ENCODE measurements around the gene HAT1. TPM values are rescaled to one million over a fixed set of nuclear protein-coding genes. Genes with fewer than 3 reads are reported as not detected.

HAT1 gene
- total RNA-seq, 1 donor from 2014 or later, result 60.1 TPM

DNA sequence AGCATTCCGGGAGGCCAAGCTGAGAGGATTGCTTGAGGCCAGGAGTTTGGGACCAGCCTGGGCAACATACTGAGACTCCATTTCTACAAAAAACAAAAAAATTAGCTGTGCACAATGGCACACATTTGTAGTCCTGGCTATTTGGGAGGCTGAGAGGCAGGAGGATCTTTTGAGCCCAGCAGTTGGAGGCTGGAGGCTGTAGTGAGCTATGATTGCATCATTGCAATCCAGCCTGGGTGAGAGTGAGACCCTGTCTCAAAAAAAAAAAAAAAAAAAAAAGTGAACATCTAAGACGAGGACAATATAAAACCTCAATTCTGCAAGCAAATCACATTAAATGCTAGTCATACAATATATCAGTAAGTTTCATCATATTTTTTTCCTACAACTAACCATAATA, 2.8 kb upstream of the HAT1 start:
- no peak for DNase-seq (ENCODE audit: low read depth)

DNA sequence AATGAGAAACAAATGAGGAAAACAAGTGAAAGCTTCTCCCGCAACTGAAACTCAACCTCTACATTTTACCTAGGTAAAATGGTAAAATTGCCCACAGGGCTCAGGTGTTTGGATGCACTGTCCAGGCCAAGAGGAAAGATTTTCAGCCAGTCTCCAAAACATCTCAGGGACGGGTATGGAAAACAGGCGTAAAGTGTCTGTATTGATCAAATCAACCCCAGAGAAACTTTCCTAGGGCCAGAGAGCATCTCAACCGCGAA, 361 bp upstream of the HAT1 start:
- no peak for DNase-seq (ENCODE audit: low read depth)

DNA sequence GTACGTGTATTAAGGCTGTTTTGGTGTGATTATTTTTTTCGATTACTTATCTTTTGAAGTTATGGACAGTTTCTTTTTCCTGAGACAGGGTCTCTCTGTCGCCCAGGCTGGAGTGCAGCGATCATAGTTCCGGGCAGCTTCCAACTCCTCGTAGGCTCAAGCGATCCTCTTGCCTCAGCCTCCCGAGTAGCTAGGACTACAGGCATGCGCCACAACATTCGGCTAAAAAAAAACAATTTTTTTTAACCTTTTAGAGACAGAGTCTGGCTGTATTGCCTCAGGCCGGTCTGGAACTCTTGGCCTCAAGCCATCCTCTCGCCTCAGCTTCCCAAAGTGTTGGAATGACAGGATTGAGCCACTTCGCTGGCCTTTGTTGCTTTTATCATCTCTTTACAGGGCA, 945 bp downstream of the HAT1 start:
- DNase-seq (ENCODE audit: low read depth), result peak; percentile 11

DNA sequence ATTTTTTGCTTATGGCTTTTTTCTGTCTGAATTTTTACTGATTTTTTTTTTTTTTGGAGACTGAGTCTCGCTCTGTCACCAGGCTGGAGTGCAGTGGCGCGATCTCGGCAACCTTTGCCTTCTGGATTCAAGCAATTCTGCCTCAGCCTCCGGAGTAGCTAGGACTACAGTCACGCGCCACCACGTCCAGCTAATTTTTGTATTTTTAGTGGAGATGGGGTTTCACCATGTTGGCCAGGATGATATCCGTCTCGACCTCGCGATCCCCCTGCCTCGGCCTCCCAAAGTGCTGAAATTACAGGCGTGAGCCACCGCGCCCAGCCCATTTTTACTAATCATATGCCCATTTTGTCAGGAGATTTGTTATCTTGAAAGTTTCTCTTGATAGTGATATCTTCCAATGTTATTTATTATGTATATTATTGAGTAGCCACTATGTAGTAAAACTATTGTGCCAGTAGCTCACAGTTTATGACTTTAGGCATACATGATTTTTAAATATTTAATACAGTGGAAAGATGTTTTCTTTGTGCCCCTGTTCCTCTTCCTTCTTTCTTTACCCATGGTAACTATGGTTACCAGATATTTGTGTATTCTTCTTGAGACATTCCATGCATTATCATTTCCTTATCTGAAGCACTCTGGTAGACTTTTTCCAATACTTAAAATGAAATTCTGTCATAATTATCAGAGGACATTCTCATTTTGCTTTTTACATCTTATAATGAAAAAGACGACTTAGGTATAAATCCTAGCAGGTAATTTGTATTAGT, 2.1 kb downstream of the HAT1 start:
- DNase-seq (ENCODE audit: low read depth), result no peak

DNA sequence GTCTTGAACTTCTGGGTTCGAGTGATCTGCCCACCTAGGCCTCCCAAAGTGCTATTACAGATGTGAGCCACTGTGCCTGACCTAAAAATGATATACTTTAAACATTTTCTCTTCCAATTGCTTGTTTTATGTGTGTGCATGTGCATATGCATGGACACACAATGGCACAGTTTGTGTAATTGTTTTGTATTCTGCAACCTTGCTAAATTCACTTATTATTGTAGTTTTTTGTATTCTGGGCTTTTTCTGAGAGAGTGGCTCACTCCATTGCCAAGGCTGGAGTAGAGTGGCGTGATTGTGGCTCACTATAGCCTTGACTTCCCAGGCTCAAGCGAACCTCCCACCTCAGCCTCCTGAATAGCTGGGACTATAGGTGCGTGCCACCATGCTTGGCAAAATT, 8.1 kb downstream of the HAT1 start:
- no peak for DNase-seq (ENCODE audit: low read depth)

DNA sequence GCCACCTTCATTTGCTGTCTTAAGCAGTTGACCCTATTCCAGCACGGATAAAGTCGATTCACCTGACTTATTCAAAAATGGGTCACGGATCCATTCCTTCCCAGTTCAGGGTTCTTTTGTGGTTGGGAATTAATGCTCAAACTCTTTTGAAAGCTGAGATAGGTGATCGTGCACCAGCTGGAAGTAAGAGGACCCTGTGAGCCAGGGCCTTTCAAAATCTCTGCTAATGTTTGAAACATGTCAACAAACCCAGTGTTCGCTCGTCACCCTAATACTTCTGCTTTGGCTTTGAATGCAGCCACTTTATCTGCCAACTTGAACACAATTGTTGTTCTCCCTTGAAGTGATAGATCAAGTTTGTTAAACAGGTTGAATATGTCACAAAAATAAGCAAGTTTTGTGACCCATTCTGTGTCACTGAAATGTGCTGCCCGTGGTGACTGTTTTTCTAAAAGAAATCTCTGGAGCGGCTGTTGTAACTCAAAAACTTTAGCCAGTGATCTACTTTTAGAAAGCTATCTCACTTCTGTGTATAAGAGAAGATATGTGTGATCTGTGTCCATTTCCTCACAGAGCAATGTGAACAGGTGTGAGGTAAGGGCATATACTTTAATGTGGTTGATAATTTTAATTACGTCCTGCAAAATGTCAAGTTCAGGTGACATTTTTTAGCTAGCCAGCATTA, 16.9 kb downstream of the HAT1 start:
- no peak for DNase-seq (ENCODE audit: low read depth)

DNA sequence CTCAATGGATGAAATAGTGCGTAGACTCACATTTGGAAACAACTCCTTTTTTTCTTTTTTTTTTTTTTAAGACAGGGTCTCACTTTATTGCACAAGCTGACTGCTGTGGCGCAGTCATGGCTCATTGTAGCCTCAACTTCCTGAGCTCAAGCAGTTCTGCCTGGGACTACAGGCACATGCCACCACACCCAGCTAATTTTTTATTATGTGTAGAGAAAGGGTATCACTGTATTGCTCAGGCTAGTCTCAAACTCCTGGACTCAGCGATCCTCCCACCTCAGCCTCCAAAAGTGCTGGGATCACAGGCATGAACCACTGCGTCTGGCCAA, 17.4 kb downstream of the HAT1 start:
- no peak for DNase-seq (ENCODE audit: low read depth)

DNA sequence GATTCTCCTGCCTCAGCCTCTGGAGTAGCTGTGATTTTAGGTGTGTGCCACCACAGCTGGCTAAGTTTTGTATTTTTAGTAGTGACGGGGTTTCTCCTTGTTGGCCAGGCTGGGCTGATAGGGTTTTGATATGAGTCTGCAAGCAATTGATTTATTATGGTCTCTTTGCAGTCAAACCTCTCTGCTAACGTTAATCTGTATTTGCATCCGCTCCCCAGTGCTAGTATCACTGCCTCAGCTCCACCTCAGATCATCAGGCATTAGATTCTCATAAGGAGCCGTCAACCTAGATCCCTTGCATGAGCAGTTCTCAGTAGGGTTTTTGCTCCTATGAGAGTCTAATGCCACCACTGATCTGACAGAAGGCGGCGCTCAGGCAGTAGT, 19.0 kb downstream of the HAT1 start:
- no peak for DNase-seq (ENCODE audit: low read depth)

DNA sequence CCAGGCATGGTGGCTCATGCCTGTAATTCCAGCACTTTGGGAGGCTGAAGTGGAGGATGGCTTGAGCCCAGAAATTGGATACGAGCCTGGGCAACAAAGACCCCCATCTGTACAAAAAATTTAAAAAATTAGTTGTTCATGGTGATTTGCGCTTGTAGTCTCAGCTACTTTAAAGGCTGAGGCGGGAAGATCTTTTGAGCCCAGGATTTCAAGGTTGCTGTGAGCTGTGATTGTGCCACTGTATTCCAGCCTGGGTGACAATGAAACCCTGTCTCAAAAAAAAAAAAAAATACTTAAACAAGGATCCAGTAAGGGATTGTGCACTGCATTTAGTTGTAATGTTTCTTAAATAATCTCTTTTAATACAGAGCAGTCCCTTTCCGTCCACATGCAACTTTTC, 21.6 kb downstream of the HAT1 start:
- no peak for DNase-seq (ENCODE audit: low read depth)

DNA sequence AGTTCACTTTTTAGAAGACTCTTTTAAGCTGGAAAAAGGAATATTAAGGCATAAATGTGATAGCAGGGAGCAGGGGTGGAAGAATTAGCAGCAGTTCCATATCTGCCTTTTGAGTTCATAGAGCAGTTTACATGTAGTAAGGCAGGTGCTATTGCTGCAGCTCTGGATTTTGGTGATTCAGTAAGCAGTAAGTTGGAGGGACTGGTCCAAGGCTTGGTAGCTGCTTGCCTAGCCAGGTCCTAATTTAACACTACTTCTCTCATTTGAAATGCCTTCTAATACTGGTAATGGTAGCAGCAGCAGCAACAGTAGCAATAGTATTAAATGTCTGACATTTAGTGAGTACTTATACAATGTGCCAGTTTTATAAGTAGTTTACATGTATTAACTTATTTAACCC, 30.0 kb downstream of the HAT1 start:
- DNase-seq (ENCODE audit: low read depth), result no peak

DNA sequence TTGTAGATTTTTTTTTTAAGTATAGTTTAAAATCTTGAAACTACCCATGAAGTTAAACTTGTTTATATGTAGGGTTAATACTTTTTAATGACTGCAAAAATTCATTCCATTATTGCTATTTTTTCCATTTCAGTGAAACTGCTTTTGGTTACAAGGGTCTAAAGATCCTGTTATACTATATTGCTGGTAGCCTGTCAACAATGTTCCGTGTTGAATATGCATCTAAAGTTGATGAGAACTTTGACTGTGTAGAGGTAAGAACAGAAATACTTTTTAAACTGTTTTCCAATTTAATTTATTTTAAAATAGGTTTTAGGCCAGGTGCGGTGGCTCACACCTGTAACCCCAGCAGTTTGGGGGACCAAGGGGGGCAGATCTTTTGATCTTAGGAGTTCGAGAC, 30.5 kb downstream of the HAT1 start:
- DNase-seq (ENCODE audit: low read depth), result no peak

DNA sequence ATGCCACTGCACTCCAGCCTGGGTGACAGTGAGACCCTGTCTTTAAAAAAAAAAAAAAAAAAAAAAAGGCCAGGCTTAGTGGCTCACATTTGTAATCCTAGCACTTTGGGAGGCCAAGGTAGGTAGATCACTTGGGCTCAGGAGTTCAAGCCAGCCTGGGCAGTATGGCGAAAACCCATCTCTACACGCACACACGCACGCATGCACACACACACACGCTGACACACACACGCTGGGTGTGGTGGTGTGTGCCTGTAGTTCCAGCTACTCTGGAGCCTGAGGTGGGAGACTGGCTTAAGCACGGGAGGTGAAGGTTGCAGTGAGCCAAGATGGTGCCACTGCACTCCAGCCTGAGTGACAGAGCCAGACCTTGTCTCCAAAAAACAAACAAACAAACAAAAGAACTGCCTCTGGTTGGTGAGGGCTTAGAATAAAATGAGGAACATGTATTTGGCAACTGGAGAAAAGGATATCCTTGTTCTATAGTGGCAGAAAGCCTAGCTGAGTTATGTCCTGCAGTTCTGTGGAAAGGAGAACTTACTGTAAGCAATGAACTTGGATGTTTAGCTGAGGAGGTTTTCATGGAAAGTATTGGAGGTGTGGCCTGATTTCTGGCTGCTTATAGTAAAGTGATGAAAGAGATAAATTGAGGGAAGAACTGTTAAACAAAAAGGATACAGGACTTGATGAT, 34.0 kb downstream of the HAT1 start:
- DNase-seq (ENCODE audit: low read depth), result no peak

DNA sequence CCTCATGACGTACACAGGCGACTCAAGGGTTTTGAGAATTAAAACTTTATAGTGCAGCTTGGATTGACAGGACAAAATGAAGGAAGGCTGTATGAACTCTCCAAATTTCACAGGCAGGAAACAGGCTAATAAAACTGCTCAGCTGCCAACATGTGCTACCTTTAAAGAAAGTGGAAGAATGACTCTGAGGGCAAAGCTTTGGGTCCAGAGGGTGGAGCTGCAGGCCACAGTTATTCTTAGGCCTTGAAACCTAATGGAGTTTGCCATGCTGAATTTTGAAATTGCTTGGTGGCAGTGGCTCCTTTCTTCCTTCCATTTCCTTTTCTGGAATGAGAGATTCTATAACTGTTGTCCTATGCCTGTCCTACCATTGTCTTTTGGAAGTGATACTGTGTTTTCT, 34.8 kb downstream of the HAT1 start:
- no peak for DNase-seq (ENCODE audit: low read depth)

DNA sequence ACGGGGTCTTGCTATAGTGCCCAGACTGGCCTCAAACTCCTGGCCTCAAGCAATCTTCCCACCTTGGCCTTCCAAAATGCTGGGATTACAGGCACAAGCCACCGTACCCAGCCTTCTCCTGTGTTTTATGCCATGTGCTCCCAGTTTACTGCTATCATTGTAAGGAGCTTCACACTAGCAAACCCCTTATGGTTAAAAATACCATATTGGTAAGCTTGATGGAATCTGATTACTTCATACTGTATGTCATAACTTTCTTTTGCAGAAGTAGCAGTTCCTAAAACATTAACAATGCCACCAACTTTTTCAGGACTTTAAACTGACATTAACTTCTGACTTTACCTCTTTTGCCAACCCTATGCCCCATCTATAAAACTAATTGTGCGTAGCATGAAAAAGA, 36.2 kb downstream of the HAT1 start:
- DNase-seq (ENCODE audit: low read depth), result peak; percentile 26

DNA sequence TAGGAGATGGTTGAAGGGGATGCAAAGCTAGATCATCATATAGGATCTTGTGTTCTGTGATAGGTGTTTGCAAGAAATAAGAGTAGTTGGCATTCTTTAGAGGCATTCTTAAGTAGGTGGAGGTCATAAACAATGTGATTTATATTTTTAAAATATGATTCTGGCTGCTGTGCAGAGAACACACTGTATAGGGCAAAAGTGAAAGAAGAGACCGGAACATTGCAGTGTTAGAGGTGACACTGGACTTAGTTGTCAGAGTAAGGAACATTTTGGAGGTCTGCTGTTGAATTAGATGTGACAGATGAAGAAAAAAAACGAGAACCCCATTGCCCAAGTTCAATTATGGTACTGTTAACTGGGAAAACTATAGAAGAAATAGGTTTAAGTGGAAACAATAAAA, 37.7 kb downstream of the HAT1 start:
- no peak for DNase-seq (ENCODE audit: low read depth)

DNA sequence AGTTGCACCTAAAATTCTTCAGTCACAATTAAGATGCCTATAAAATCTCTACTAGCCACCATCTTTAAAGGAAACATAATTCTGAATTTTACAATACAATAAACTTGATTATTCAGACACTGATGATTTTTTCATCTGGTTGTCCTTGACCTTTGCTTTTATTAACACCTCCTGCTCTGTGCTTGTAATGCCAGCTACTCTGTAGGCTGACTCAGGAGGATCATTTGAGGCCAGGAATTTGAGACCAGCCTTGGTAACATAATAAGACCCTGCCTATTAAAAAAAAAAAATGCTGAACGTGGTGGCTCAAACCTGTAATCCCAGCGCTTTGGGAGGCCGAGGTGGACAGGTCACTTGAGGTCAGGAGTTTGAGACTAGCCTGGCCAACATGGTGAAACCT, 38.3 kb downstream of the HAT1 start:
- no peak for DNase-seq (ENCODE audit: low read depth)

DNA sequence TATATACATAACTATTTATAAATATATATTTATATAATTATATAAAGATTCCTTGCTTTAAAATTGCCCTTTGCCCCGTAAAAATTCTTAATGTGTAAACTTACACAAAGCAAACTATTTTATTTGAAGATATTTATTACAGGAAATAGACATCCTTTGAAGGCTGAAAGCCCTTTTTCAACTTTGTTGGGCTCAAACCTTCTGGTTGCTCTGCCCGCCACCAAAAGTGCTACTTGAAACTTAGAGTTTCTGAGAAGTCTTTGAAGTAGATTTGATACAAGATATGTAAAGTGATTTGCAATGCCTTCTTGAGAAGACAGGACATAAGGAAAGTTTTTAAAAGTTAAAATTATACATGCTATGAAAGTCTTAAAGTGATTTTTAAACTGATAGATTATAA, 40.9 kb downstream of the HAT1 start:
- DNase-seq (ENCODE audit: low read depth), result no peak

DNA sequence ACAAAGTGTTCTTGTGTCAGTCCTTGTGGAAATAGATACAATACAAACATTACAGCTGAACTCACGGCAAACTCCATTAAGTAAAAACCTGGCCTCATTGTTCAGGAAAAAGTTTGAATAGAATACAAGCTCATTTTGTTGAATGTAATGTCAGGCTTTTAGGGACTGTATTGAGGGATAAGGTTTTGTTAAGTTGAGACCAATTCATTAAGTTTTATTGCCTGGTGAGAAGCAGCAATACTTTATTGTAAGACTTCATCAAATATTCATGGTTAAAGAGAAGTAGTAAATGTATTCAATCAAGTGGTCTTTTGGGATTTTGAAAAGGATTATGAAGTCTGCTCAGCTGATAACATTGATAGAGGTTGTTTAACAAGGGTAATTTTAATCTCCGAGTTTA, 42.0 kb downstream of the HAT1 start:
- no peak for DNase-seq (ENCODE audit: low read depth)

DNA sequence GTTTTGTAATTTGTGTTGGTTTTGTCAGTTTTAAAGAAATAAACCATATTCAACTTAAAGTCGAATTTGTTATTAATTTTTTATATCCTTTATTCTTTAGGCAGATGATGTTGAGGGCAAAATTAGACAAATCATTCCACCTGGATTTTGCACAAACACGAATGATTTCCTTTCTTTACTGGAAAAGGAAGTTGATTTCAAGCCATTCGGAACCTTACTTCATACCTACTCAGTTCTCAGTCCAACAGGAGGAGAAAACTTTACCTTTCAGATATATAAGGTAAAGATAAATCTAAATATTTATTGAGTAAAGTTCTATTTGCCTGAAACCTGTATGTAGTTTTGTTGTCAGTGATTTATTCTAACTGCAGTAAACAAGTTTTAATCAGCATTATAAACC, 43.0 kb downstream of the HAT1 start:
- no peak for DNase-seq (ENCODE audit: low read depth)

DNA sequence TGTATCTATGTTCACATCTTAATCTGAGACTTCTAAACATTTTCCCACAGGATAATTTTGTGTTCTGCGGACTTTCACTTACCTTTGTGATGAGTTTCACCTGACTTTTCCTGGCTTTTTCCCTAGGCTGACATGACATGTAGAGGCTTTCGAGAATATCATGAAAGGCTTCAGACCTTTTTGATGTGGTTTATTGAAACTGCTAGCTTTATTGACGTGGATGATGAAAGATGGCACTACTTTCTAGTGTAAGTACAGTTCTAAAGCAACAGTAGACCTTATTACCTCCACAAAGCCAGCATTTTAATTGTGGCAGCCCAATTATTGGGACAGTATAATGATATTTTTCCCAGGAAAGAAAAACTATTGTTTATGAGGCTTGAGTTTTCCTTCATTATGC, 43.4 kb downstream of the HAT1 start:
- no peak for DNase-seq (ENCODE audit: low read depth)

DNA sequence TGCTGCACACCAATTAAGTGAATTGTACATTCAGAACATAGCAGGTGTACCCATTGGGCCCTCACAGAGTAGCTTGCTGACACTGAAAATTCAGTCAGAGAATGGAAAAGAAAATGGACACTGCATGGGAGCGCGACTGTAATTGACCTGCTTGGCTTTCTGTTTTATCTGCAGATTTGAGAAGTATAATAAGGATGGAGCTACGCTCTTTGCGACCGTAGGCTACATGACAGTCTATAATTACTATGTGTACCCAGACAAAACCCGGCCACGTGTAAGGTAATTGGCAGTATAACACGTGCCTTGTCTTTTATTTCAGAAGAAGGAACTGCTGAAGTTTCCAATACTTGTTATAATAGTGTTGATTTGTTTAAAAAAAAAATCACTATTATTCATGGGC, 44.0 kb downstream of the HAT1 start:
- DNase-seq (ENCODE audit: low read depth), result no peak

DNA sequence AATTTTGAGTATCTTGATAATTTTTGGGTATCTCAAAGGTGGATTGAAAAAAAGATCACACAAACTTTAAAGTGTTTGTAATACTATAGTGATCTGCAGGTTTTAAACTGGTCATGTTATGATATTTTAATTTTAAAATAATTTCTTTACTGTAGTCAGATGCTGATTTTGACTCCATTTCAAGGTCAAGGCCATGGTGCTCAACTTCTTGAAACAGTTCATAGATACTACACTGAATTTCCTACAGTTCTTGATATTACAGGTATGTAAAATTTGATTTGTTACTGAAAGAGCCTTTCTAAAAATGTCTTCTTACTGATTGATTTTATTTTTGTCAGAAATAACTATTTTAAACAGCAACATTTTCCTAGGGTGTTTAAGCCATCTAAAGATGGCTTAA, 44.4 kb downstream of the HAT1 start:
- no peak for DNase-seq (ENCODE audit: low read depth)

DNA sequence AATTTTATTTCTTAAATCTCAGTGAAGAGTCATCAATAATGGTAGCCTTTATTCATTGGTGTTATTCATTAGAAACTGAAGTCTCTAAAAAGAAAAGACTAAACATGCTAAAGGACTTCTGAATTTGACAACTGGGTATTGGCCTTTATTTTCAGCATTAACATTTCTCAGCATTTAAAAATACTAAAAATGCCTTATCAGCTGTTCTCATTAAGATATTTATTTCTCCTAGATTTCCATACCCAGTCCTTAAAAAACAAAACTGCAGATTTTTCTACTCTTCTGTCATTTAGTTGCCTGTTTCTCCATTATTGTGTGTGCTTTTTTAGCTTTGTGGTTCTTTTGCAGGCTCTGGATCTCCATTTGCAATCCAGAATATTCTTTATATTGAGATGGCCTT, 46.2 kb downstream of the HAT1 start:
- DNase-seq (ENCODE audit: low read depth), result no peak
